Naive thymus-derived CD4-positive, alpha-beta T cell (primary cell): ENCODE data around the gene ZDHHC6. TPM values are rescaled to one million over a fixed set of nuclear protein-coding genes. Genes with fewer than 3 reads are reported as not detected.

ENCODE experiments used
- ATAC-seq: fragments of 150-1000 bp; cut with Tn5 transposase; 2 replicates; pipeline ENCODE4 v1.10.0; 2021; ENCODE audit warnings: mild to moderate bottlenecking, moderate library complexity
- CTCF ChIA-PET: fragments of 350-600 bp; sonication (Branson Sonifier 250); formaldehyde crosslinking; loops from one replicate; lab custom pipeline; 2021; ENCODE audit warnings: antibody characterized with exemption; lab: Charles Lee
- POLR2A ChIA-PET: fragments of 350-600 bp; sonication (Branson Sonifier 250); formaldehyde crosslinking; loops from one replicate; lab custom pipeline; 2021; ENCODE audit warnings: antibody characterized with exemption, inconsistent platforms; lab: Charles Lee
- DNase-seq, 9 donors: peaks; one replicate each; pipeline versions ENCODE4 v3.0.0 to v3.0.0-alpha.2; 2020 to 2022; ENCODE audit warnings: mixed read lengths in 1 of 9
- H3K27ac ChIP-seq: one replicate; pipeline ENCODE4 v1.7.0; 2013; ENCODE audit warnings: mild to moderate bottlenecking, low read depth, low read length, moderate library complexity
- H3K27me3 ChIP-seq, 2 donors: one replicate each; pipeline ENCODE4 v1.7.0; 2013; ENCODE audit warnings: low read length in 2 of 2, mild to moderate bottlenecking in 2 of 2, moderate library complexity in 2 of 2; ENCODE audit not compliant: control insufficient read depth in 2 of 2, insufficient read depth in 2 of 2
- H3K36me3 ChIP-seq, 3 experiments: 1 replicate in 2 of 3; 2 replicates in 1 of 3; pipeline ENCODE4 v1.7.0; 2013; ENCODE audit warnings: low read length in 3 of 3, mild to moderate bottlenecking in 3 of 3, moderate library complexity in 1 of 3; ENCODE audit not compliant: insufficient read depth in 3 of 3, control insufficient read depth in 2 of 3
- H3K4me1 ChIP-seq, 2 donors: one replicate each; pipeline ENCODE4 v1.7.0; 2013; ENCODE audit warnings: low read length in 2 of 2, mild to moderate bottlenecking in 2 of 2, moderate library complexity in 1 of 2; ENCODE audit not compliant: control insufficient read depth in 2 of 2, insufficient read depth in 2 of 2
- H3K4me3 ChIP-seq: 2 replicates; pipeline ENCODE4 v1.7.0; 2013; ENCODE audit warnings: mild to moderate bottlenecking, low read length
- H3K9me3 ChIP-seq, 3 experiments: 1 replicate in 2 of 3; 2 replicates in 1 of 3; pipeline ENCODE4 v1.7.0; 2013; ENCODE audit warnings: low read length in 3 of 3; ENCODE audit not compliant: control insufficient read depth in 2 of 3
- H3K27ac Mint-ChIP-seq, 9 donors: one replicate each; pipeline ENCODE4 v1.8.0; 2020 to 2022; ENCODE audit warnings: mixed read lengths in 9 of 9, mild to moderate bottlenecking in 8 of 9, moderate library complexity in 5 of 9, inconsistent platforms in 2 of 9
- H3K27me3 Mint-ChIP-seq, 5 donors: one replicate each; pipeline ENCODE4 v1.8.0; 2021 to 2022; ENCODE audit warnings: mixed read lengths in 5 of 5, mild to moderate bottlenecking in 1 of 5
- H3K36me3 Mint-ChIP-seq, 5 donors: one replicate each; pipeline ENCODE4 v1.8.0; 2020 to 2022; ENCODE audit warnings: mixed read lengths in 5 of 5, mild to moderate bottlenecking in 3 of 5, inconsistent platforms in 1 of 5
- H3K4me1 Mint-ChIP-seq, 7 donors: one replicate each; pipeline ENCODE4 v1.8.0; 2020 to 2022; ENCODE audit warnings: mixed read lengths in 7 of 7, mild to moderate bottlenecking in 3 of 7, inconsistent platforms in 1 of 7
- H3K4me3 Mint-ChIP-seq, 10 donors: one replicate each; pipeline ENCODE4 v1.8.0; 2020 to 2022; ENCODE audit warnings: mild to moderate bottlenecking in 10 of 10, mixed read lengths in 10 of 10, moderate library complexity in 6 of 10, inconsistent platforms in 2 of 10
- H3K9me3 Mint-ChIP-seq, 11 donors: one replicate each; pipeline ENCODE4 v1.8.0; 2020 to 2022; ENCODE audit warnings: mixed read lengths in 11 of 11, mild to moderate bottlenecking in 4 of 11, inconsistent platforms in 1 of 11, moderate library complexity in 1 of 11
- intact Hi-C, 2 donors: fragments of 100-400 bp; cut with micrococcal nuclease; formaldehyde crosslinking; loops; one replicate each; pipeline ENCODE4 v1.15.1; 2023
- polyA plus RNA-seq, 2 donors: library from polyadenylated mRNA; unstranded; fragments of 300-500 nt; fragmentation: Illumina TruSeq; gene quantifications; one replicate each; pipeline ENCODE4 v1.2.3, GENCODE V29; 2021
- total RNA-seq, 6 experiments: library from RNA in 5 of 6; stranded (reverse) in 5 of 6; gene quantifications; 1 replicate in 5 of 6; 2 replicates in 1 of 6; pipeline ENCODE4 v1.2.3 and lab custom pipeline; 2021 to 2026

Gene ZDHHC6
- total and polyA plus RNA-seq, 7 experiments from 2014 or later = 29.9 to 66.3 (median 44.8) TPM

DNA sequence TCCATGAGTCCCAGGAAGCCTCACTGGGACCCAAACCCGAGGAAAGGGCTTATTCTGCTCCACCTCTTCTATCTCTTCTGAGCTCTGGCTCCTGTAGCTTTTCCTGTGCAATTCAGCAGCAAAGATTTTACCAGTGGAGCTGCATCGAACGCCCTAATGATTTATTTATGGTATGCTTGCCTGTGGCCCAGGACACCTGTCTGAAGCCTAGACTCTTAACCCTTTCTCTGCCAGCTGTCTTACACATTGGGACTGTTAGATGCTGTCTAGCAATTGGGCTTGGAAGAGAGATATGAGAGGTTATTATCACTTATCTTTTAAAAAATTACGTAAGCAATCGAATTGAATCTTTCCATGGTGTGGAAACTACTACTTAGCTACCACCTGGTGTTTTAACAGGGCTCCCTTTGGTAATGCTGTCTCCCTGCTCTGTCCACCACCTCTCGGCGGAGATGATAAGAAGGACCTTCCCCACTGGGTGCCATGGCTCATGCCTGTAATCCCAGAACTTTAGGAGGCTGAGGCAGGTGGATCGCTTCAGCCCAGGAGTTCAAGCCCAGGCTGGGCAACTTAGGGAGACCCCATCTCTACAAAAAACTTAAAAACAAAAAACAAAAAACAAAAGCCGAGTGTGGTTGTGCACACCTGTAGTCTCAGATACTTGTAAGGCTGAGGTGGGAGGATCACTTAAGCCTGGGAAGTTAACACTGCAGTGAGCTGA is 64.0 kb downstream of the ZDHHC6 start:
- Mint-ChIP-seq H3K4me1 (peaks cover 47 to 79% (median 75%) of the 10 kb centered on the region in 7 donors), H3K27me3 (no peaks in the 10 kb centered on the region), H3K4me3 (no peak overlapping the region), H3K27ac (peak overlapping the region in 2 of 9 donors; percentile 4 to 62), H3K9me3 (no peaks in the 10 kb centered on the region), H3K36me3 (peaks cover 8 to 30% (median 15%) of the 10 kb centered on the region in 5 donors)
- Histone ChIP-seq H3K27me3 (no peaks in the 10 kb centered on the region), H3K27ac (no peak overlapping the region), H3K4me3 (no peak overlapping the region), H3K9me3 (no peaks in the 10 kb centered on the region), H3K4me1 (peaks cover 0 to 13% of the 10 kb centered on the region in 2 donors), H3K36me3 (peaks cover 0 to 16% (median 0%) of the 10 kb centered on the region in 3 experiments)
- CTCF ChIA-PET = no interaction called here
- no peak for DNase-seq
- POLR2A ChIA-PET = no interaction called here
- no peak for ATAC-seq
- intact Hi-C loops = loop anchor here in 1 of 2 donors (10.0 kb wide), 1 partner anchor 572 kb away; the partner anchor contains the start of gene TCF7L2

Other genes starting within 250 kb of the ZDHHC6 start
- not detected for gene TECTB, start 163.5 kb downstream of the ZDHHC6 start, total RNA-seq
- gene TECTB, start 163.5 kb downstream of the ZDHHC6 start, polyA plus RNA-seq = not detected
- 10 to 100 TPM; 30.3 to 72.5 (median 39.7) TPM for gene ACSL5, start 72.8 kb downstream of the ZDHHC6 start, total RNA-seq
- gene ACSL5, start 72.8 kb downstream of the ZDHHC6 start, polyA plus RNA-seq = 10 to 100 TPM; 35.4 to 48.6 TPM
- gene VTI1A, start 301 bp upstream of the ZDHHC6 start, total RNA-seq = 10 to 100 TPM; 40.2 to 56.8 (median 51.4) TPM
- 10 to 100 TPM; 21.7 to 27.2 TPM for gene VTI1A, start 301 bp upstream of the ZDHHC6 start, polyA plus RNA-seq